CD4-positive, alpha-beta T cell treated with Interleukin-6 at 100 ng/mL for 8 hours (primary cell): ENCODE measurements around the gene DNAJB11.
"Not testable (repeated sequence)": the region's sequence is repeated elsewhere in the genome, so short reads cannot be mapped to it uniquely, and the experiment has no call there.

Experiments
- DNase-seq: peaks from one replicate; pipeline ENCODE4 v3.0.0-alpha.2; 2020; ENCODE audit warnings: mixed read lengths, low spot score

Gene DNAJB11

GRCh38 chr3:186618318-186618938, 47.9 kb downstream of the DNAJB11 start:
- no peak for DNase-seq

- no peak for DNase-seq
Observed at GRCh38 chr3:186619787-186620212, 49.3 kb downstream of the DNAJB11 start.

- DNase-seq = no peak
Observed at GRCh38 chr3:186620213-186621092, 49.9 kb downstream of the DNAJB11 start.

GRCh38 chr3:186621894-186622650, 51.6 kb downstream of the DNAJB11 start:
- DNase-seq = no peak

GRCh38 chr3:186622651-186623310, 52.3 kb downstream of the DNAJB11 start:
- no peak for DNase-seq

- DNase-seq = no peak
Observed at GRCh38 chr3:186624598-186624997, 54.1 kb downstream of the DNAJB11 start.

- no peak for DNase-seq
Observed at GRCh38 chr3:186625600-186626042, 55.1 kb downstream of the DNAJB11 start.

- no peak for DNase-seq
Observed at GRCh38 chr3:186626254-186626847, 55.8 kb downstream of the DNAJB11 start.

- no peak for DNase-seq
Observed at GRCh38 chr3:186627852-186628414, 57.4 kb downstream of the DNAJB11 start.

- DNase-seq = no peak
Observed at GRCh38 chr3:186628756-186629155, 58.2 kb downstream of the DNAJB11 start.

- no peak for DNase-seq
Observed at GRCh38 chr3:186630950-186631641, 60.6 kb downstream of the DNAJB11 start.

GRCh38 chr3:186633481-186633880, 63.0 kb downstream of the DNAJB11 start:
- no peak for DNase-seq

GRCh38 chr3:186634207-186634606, 63.7 kb downstream of the DNAJB11 start:
- DNase-seq = not testable (repeated sequence)
